Sigmoid colon (tissue), 3 donors: ENCODE results near the gene CDH13.

Experiments used
- POLR2A ChIP-seq, 2 donors: fragments of 450-650 bp; IDR thresholded peaks; one replicate each; pipeline ENCODE4 v1.6.1; 2016; ENCODE audit warnings: antibody characterized with exemption in 2 of 2, mild to moderate bottlenecking in 2 of 2, moderate library complexity in 2 of 2
- TF ChIP-seq, protein P1 (sequence below), 4 experiments: fragments of 450-650 bp in 3 of 4; fragments of 200-600 bp in 1 of 4; IDR thresholded peaks; one replicate each; pipeline ENCODE4 v1.5.1; 2016 to 2019; ENCODE audit warnings: antibody characterized with exemption in 4 of 4, mild to moderate bottlenecking in 3 of 4, moderate library complexity in 2 of 4

DNA sequence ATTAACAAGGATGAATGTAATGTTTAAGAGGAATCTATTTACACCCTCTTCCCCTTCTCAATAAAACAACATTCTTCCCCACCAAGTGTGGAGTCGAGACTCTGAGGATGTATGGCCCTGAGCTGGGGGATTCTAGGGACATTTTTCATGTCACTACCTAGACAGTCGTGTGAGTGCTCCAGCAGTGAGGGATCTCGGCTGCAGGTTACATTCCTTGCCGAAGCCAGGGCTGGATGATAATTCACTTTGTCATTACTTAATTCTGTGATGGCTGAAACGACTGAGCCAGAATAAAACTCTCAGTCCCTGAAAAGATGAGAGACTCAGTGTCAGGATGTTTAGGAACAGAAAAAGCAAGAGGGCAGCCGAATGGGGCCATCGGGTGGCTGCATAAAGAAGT lies 1074.1 kb downstream of the CDH13 start:
- no peak for TF ChIP-seq POLR2A (IDR thresholded peaks at IDR 0.05)
- TF ChIP-seq, protein P1, sequence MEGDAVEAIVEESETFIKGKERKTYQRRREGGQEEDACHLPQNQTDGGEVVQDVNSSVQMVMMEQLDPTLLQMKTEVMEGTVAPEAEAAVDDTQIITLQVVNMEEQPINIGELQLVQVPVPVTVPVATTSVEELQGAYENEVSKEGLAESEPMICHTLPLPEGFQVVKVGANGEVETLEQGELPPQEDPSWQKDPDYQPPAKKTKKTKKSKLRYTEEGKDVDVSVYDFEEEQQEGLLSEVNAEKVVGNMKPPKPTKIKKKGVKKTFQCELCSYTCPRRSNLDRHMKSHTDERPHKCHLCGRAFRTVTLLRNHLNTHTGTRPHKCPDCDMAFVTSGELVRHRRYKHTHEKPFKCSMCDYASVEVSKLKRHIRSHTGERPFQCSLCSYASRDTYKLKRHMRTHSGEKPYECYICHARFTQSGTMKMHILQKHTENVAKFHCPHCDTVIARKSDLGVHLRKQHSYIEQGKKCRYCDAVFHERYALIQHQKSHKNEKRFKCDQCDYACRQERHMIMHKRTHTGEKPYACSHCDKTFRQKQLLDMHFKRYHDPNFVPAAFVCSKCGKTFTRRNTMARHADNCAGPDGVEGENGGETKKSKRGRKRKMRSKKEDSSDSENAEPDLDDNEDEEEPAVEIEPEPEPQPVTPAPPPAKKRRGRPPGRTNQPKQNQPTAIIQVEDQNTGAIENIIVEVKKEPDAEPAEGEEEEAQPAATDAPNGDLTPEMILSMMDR (IDR thresholded peaks at IDR 0.05), result no peak
